Endothelial cell of umbilical vein (primary cell): ENCODE measurements around the gene PDE4C. TPM values are rescaled to one million over a fixed set of nuclear protein-coding genes. Genes with fewer than 3 reads are reported as not detected.

Experiments used
- BruUV-seq: library from RNA; stranded (reverse); fragments of 400-500 nt; replicated peaks from 2 replicates; lab custom pipeline; 2021; lab: Mats Ljungman, UMichigan
- CTCF ChIA-PET: fragments of 300-600, 350-600 bp; sonication (Branson Sonifier 250); formaldehyde crosslinking; loops from one replicate; lab custom pipeline; 2021; ENCODE audit warnings: antibody characterized with exemption, inconsistent platforms; lab: Charles Lee
- POLR2A ChIA-PET: fragments of 300-600, 350-600 bp; sonication (Branson Sonifier 250); formaldehyde crosslinking; loops from one replicate; lab custom pipeline; 2021; ENCODE audit warnings: antibody characterized with exemption, inconsistent platforms; lab: Charles Lee
- DNase-seq: peaks from one replicate; pipeline ENCODE4 v3.0.0-alpha.2; 2011; ENCODE audit warnings: low read depth, low spot score
- FAIRE-seq: peaks from 2 replicates; lab custom pipeline; 2011; peaks lifted over from hg19 to GRCh38; lab: Jason Lieb, UNC
- H2AFZ ChIP-seq: 2 replicates; pipeline ENCODE4 v1.6.0; 2012; ENCODE audit warnings: low read depth, low read length, control low read depth, inconsistent platforms
- H3K27ac ChIP-seq: 2 replicates; pipeline ENCODE4 v1.5.1; 2011; ENCODE audit warnings: low read depth, mild to moderate bottlenecking, control low read depth, low read length, moderate library complexity; ENCODE audit not compliant: insufficient read depth
- H3K27me3 ChIP-seq, 2 experiments: 2 replicates each; pipeline versions ENCODE4 v1.6.0 to v1.6.1; 2011; ENCODE audit warnings: low read length in 2 of 2, mixed read lengths in 1 of 2; ENCODE audit not compliant: control insufficient read depth in 2 of 2, insufficient read depth in 2 of 2
- H3K36me3 ChIP-seq, 2 experiments: 2 replicates in 1 of 2; 3 replicates in 1 of 2; pipeline ENCODE4 v1.5.1; 2011; ENCODE audit warnings: low read length in 2 of 2, mild to moderate bottlenecking in 1 of 2, moderate library complexity in 1 of 2; ENCODE audit not compliant: control insufficient read depth in 2 of 2, insufficient read depth in 2 of 2; ENCODE audit errors: extremely low read depth in 1 of 2
- H3K4me1 ChIP-seq: 3 replicates; pipeline ENCODE4 v1.5.1; 2011; ENCODE audit warnings: mild to moderate bottlenecking, low read length; ENCODE audit not compliant: control insufficient read depth, insufficient read depth; ENCODE audit errors: extremely low read depth
- H3K4me2 ChIP-seq: 2 replicates; pipeline ENCODE4 v1.6.1; 2011; ENCODE audit warnings: low read length, control low read depth, mixed read lengths; ENCODE audit not compliant: insufficient read depth
- H3K4me3 ChIP-seq, 3 experiments: fragments of 200-600 bp in 1 of 3; sonication (generic), shearing (Covaris generic) in 1 of 3; replicated peaks in 1 of 3; 2 replicates each; pipeline ENCODE4 v1.5.1; 2011 to 2016; ENCODE audit warnings: control low read depth in 3 of 3, low read length in 3 of 3, mild to moderate bottlenecking in 2 of 3, inconsistent platforms in 1 of 3, low read depth in 1 of 3, moderate library complexity in 1 of 3; ENCODE audit not compliant: insufficient read depth in 1 of 3
- H3K79me2 ChIP-seq: 2 replicates; pipeline ENCODE4 v1.6.0; 2012; ENCODE audit warnings: low read length, inconsistent platforms; ENCODE audit not compliant: control insufficient read depth, insufficient read depth
- H3K9ac ChIP-seq: replicated peaks from 2 replicates; pipeline ENCODE3; 2011; ENCODE audit warnings: low read length, control low read depth; ENCODE audit not compliant: insufficient read depth; ENCODE audit errors: extremely low read depth
- H3K9me1 ChIP-seq: replicated peaks from 3 replicates; pipeline ENCODE4 v1.6.0; 2011; ENCODE audit warnings: mild to moderate bottlenecking, low read length; ENCODE audit not compliant: control insufficient read depth, insufficient read depth; ENCODE audit errors: extremely low read depth
- H3K9me3 ChIP-seq: replicated peaks from 2 replicates; pipeline ENCODE4 v1.5.1; 2012; ENCODE audit warnings: low read length, inconsistent platforms; ENCODE audit not compliant: control insufficient read depth, insufficient read depth
- H4K20me1 ChIP-seq: replicated peaks from 2 replicates; pipeline ENCODE3; 2011; ENCODE audit warnings: mild to moderate bottlenecking, low read length; ENCODE audit not compliant: control insufficient read depth, insufficient read depth; ENCODE audit errors: extremely low read depth
- CTCF ChIP-seq, 2 donors: IDR thresholded peaks; 1 replicate in 1 of 2; 2 replicates in 1 of 2; pipeline ENCODE4 v1.5.1; 2011; ENCODE audit warnings: low read length in 2 of 2, mild to moderate bottlenecking in 2 of 2, moderate library complexity in 2 of 2, control low read depth in 1 of 2, inconsistent platforms in 1 of 2, low read depth in 1 of 2; ENCODE audit not compliant: insufficient read depth in 1 of 2; ENCODE audit errors: extremely low read depth in 1 of 2
- EZH2 ChIP-seq: IDR thresholded peaks from 2 replicates; pipeline ENCODE4 v1.6.1; 2012; ENCODE audit warnings: borderline replicate concordance, low read depth, mild to moderate bottlenecking, moderate library complexity, low read length, inconsistent platforms; ENCODE audit not compliant: severe bottlenecking
- FOS ChIP-seq: IDR thresholded peaks from 2 replicates; pipeline ENCODE4 v1.6.1; 2011; ENCODE audit warnings: mild to moderate bottlenecking, low read length, moderate library complexity, borderline replicate concordance; ENCODE audit not compliant: insufficient read depth
- GATA2 ChIP-seq: IDR thresholded peaks from 2 replicates; pipeline ENCODE4 v1.7.0; 2011; ENCODE audit warnings: low read depth, mild to moderate bottlenecking, moderate library complexity, mixed read lengths, low read length; ENCODE audit not compliant: insufficient read length, insufficient read depth
- JUN ChIP-seq: IDR thresholded peaks from 2 replicates; pipeline ENCODE4 v1.6.1; 2011; ENCODE audit warnings: borderline replicate concordance, low read depth; ENCODE audit not compliant: insufficient read length, insufficient read depth
- MAX ChIP-seq: IDR thresholded peaks from 2 replicates; pipeline ENCODE4 v1.6.1; 2011; ENCODE audit not compliant: insufficient read depth, insufficient read length
- MYC ChIP-seq: IDR thresholded peaks from one replicate; pipeline ENCODE4 v1.6.1; 2011; ENCODE audit warnings: mild to moderate bottlenecking, low read depth, low read length
- POLR2A ChIP-seq: IDR thresholded peaks from 2 replicates; pipeline ENCODE4 v1.6.1; 2012; ENCODE audit warnings: low read depth, mild to moderate bottlenecking, control low read depth, low read length
- POLR2AphosphoS5 ChIP-seq: IDR thresholded peaks from 2 replicates; pipeline ENCODE4 v1.6.1; 2012; ENCODE audit warnings: low read depth, mild to moderate bottlenecking, control low read depth, low read length, moderate library complexity; ENCODE audit not compliant: insufficient read depth
- dilution Hi-C: fragments of 300-500 bp; cut with MboI; formaldehyde crosslinking; loops from one replicate; pipeline ENCODE4 v1.15.0; 2019; ENCODE audit warnings: low sequenced_read_pairs; ENCODE audit not compliant: extremely low pct_ligation_motif_present
- intact Hi-C: fragments of 100-400 bp; cut with micrococcal nuclease; formaldehyde crosslinking; loops from one replicate; pipeline ENCODE4 v1.10.0; 2022
- polyA plus RNA-seq, 4 experiments: library from polyadenylated mRNA; depleted of rRNA in 3 of 4; stranded (reverse) in 3 of 4; unstranded in 1 of 4; fragments of >200 nt; gene quantifications; 2 replicates each; pipeline versions ENCODE4 v1.2.1 to v1.2.3, GENCODE V29; 2011 to 2012; ENCODE audit warnings: missing spikeins in 1 of 4
- total RNA-seq: library from RNA; stranded (reverse); gene quantifications from 2 replicates; pipeline ENCODE4 v1.2.3, GENCODE V29; 2021

The PDE4C gene
- total and polyA plus RNA-seq, 2 donors (not counting 3 experiments of a cell fraction or from before 2014, with no cell fraction given) = 0.29 to 0.97 TPM

GRCh38 chr19:18190278-18190677, 36.0 kb downstream of the PDE4C start:
- FAIRE-seq (no peak), DNase-seq (no peak)
- no peaks in the 10 kb centered on the region for H4K20me1 ChIP-seq
- H3K4me2 ChIP-seq = no peak overlapping the region
- dilution Hi-C loops = no loop called here
- no peak overlapping the region for H3K27ac ChIP-seq
- no peaks in the 10 kb centered on the region for H3K9me3 ChIP-seq
- no peak overlapping the region for H2AFZ ChIP-seq
- H3K36me3 ChIP-seq = no peaks in the 10 kb centered on the region
- ChIA-PET CTCF (interaction anchor here (0.7 to 4.0 kb wide), 4 partner anchors 42 to 292 kb away, joined by 3 to 100 read pairs (median 22); a partner anchor contains a TSS), POLR2A (no interaction called here)
- no peak overlapping the region for H3K4me3 ChIP-seq
- H3K4me1 ChIP-seq = peaks cover 14% of the 10 kb centered on the region
- H3K9me1 ChIP-seq = no peaks in the 10 kb centered on the region
- TF ChIP-seq GATA2 (no peak), POLR2AphosphoS5 (no peak), MYC (no peak), EZH2 (no peak), FOS (no peak), JUN (no peak)
- BruUV-seq = no TSS peak
- no peaks in the 10 kb centered on the region for H3K27me3 ChIP-seq
- intact Hi-C loops = no loop called here
- H3K79me2 ChIP-seq = no peaks in the 10 kb centered on the region
- no peak overlapping the region for H3K9ac ChIP-seq

GRCh38 chr19:18185538-18185937, 40.7 kb downstream of the PDE4C start:
- dilution Hi-C loops (no loop called here), intact Hi-C loops (no loop called here)
- no peak overlapping the region for H3K9ac ChIP-seq
- no peaks in the 10 kb centered on the region for H3K9me3 ChIP-seq
- DNase-seq = no peak
- CTCF ChIA-PET = interaction anchor here (1.0 to 2.5 kb wide), 4 partner anchors 9 to 72 kb away, joined by 4 to 12 read pairs (median 8); no protein-coding TSS in a partner anchor
- H4K20me1 ChIP-seq = no peaks in the 10 kb centered on the region
- no peaks in the 10 kb centered on the region for H3K4me1 ChIP-seq
- H2AFZ ChIP-seq = no peak overlapping the region
- no peak overlapping the region for H3K4me2 ChIP-seq
- H3K27ac ChIP-seq = no peak overlapping the region
- no peaks in the 10 kb centered on the region for H3K36me3 ChIP-seq
- H3K9me1 ChIP-seq = no peaks in the 10 kb centered on the region
- no peak for TF ChIP-seq CTCF (IDR thresholded peaks at IDR 0.05; ENCODE audit: extremely low read depth in 1 of 2, insufficient read depth in 1 of 2, low read depth in 1 of 2, low read length in 2 of 2)
- TF ChIP-seq POLR2A = no peak
- no peak for TF ChIP-seq MAX
- POLR2A ChIA-PET = no interaction called here
- no peak for FAIRE-seq
- H3K4me3 ChIP-seq = no peak overlapping the region
- H3K27me3 ChIP-seq = no peaks in the 10 kb centered on the region
- no TSS peak for BruUV-seq
- no peaks in the 10 kb centered on the region for H3K79me2 ChIP-seq
